HepG2 (cell line): ENCODE data around the gene STK40. TPM values are rescaled to one million over a fixed set of nuclear protein-coding genes. Genes with fewer than 3 reads are reported as not detected.

Source experiments
- DR1 ChIP-seq: sonication (generic); formaldehyde crosslinking; IDR thresholded peaks from 2 replicates; pipeline ENCODE4 v1.8.0; 2021; ENCODE audit warnings: mild to moderate bottlenecking, missing genetic modification reagents, inconsistent platforms
- ELF3 ChIP-seq: IDR thresholded peaks from 2 replicates; pipeline ENCODE4 v1.6.1; 2016; ENCODE audit warnings: missing genetic modification reagents, missing compliant biosample characterization
- ERF ChIP-seq: IDR thresholded peaks from 2 replicates; pipeline ENCODE4 v1.6.1; 2018; ENCODE audit warnings: missing biosample characterization, missing genetic modification reagents
- ETV5 ChIP-seq: IDR thresholded peaks from 2 replicates; pipeline ENCODE4 v1.6.1; 2018; ENCODE audit warnings: missing biosample characterization, missing genetic modification reagents, inconsistent platforms, borderline replicate concordance
- HOXA3 ChIP-seq: sonication (generic); formaldehyde crosslinking; IDR thresholded peaks from 2 replicates; pipeline ENCODE4 v1.5.0; 2020; ENCODE audit warnings: missing genetic modification reagents
- MXD4 ChIP-seq: IDR thresholded peaks from 2 replicates; pipeline ENCODE4 v1.6.1; 2016; ENCODE audit warnings: mild to moderate bottlenecking, missing biosample characterization, missing genetic modification reagents
- NFE2 ChIP-seq: sonication (generic); formaldehyde crosslinking; IDR thresholded peaks from 2 replicates; pipeline ENCODE4 v1.4.0; 2020; ENCODE audit warnings: missing genetic modification reagents
- NR2C2 ChIP-seq: sonication (generic); formaldehyde crosslinking; IDR thresholded peaks from 2 replicates; pipeline ENCODE4 v1.4.0; 2020; ENCODE audit warnings: missing genetic modification reagents, mild to moderate bottlenecking, moderate library complexity, borderline replicate concordance
- PAXIP1 ChIP-seq: sonication (generic); formaldehyde crosslinking; conservative IDR thresholded peaks from 2 replicates; pipeline ENCODE4 v1.4.0; 2020; ENCODE audit warnings: mild to moderate bottlenecking, missing genetic modification reagents, moderate library complexity
- RARG ChIP-seq: sonication (generic); formaldehyde crosslinking; IDR thresholded peaks from 2 replicates; pipeline ENCODE4 v1.4.0; 2020; ENCODE audit warnings: low read depth, mild to moderate bottlenecking, missing genetic modification reagents
- RFXANK ChIP-seq: IDR thresholded peaks from 2 replicates; pipeline ENCODE4 v1.6.1; 2016
- SAP130 ChIP-seq: IDR thresholded peaks from 2 replicates; pipeline ENCODE4 v1.6.1; 2016; ENCODE audit warnings: low read depth
- SMYD3 ChIP-seq: sonication (generic); formaldehyde crosslinking; IDR thresholded peaks from 2 replicates; pipeline ENCODE4 v1.8.1; 2023; ENCODE audit warnings: mild to moderate bottlenecking, missing genetic modification reagents
- SPEN ChIP-seq: sonication (generic); formaldehyde crosslinking; IDR thresholded peaks from 2 replicates; pipeline ENCODE4 v1.5.1; 2020; ENCODE audit warnings: low read depth, mild to moderate bottlenecking, missing genetic modification reagents
- STAT6 ChIP-seq: sonication (generic); formaldehyde crosslinking; IDR thresholded peaks from 2 replicates; pipeline ENCODE4 v1.4.0; 2020; ENCODE audit warnings: missing genetic modification reagents, mild to moderate bottlenecking, borderline replicate concordance
- ZBTB33 ChIP-seq: sonication (generic); formaldehyde crosslinking; IDR thresholded peaks from 2 replicates; pipeline ENCODE4 v1.4.0; 2020; ENCODE audit warnings: missing genetic modification reagents
- ZEB1 ChIP-seq: IDR thresholded peaks from 2 replicates; pipeline ENCODE4 v1.6.1; 2012; ENCODE audit warnings: mild to moderate bottlenecking, low read depth, inconsistent platforms; ENCODE audit not compliant: insufficient replicate concordance
- ZNF468 ChIP-seq: sonication (generic); formaldehyde crosslinking; IDR thresholded peaks from 2 replicates; pipeline ENCODE4 v1.8.0; 2022; ENCODE audit warnings: mild to moderate bottlenecking, moderate library complexity, missing genetic modification reagents
- polyA plus RNA-seq, 8 experiments: library from polyadenylated mRNA; depleted of rRNA in 3 of 8; stranded (reverse) in 7 of 8; unstranded in 1 of 8; fragments of >200 nt; fragmentation: Illumina TruSeq in 4 of 8; extraction: Trizol in 4 of 8; gene quantifications; 2 replicates each; pipeline versions ENCODE4 v1.2.1 to v1.2.3, GENCODE V29; 2011 to 2016; ENCODE audit warnings: low read depth in 4 of 8, missing spikeins in 1 of 8, mixed read lengths in 1 of 8; ENCODE audit not compliant: insufficient read depth in 1 of 8
- total RNA-seq, 5 experiments: library from RNA; depleted of rRNA; stranded (reverse); fragments of >200 nt; fragmentation: Illumina TruSeq; extraction: Trizol; gene quantifications; 2 replicates each; pipeline ENCODE4 v1.2.3, GENCODE V29; 2016; ENCODE audit warnings: low read depth in 1 of 5
- TF ChIP-seq, protein P1 (sequence below): fragments of 450-650 bp; IDR thresholded peaks from 2 replicates; pipeline ENCODE4 v1.6.1; 2017; ENCODE audit warnings: mild to moderate bottlenecking

The STK40 gene
- total and polyA plus RNA-seq, 2 of the 13 experiments (the other 11 are each of a cell fraction or from before 2014, with no cell fraction given), result 33.8 to 35.1 TPM

- TF ChIP-seq HOXA3 (CRISPR knock-in tag), result no peak
- TF ChIP-seq, protein P1, sequence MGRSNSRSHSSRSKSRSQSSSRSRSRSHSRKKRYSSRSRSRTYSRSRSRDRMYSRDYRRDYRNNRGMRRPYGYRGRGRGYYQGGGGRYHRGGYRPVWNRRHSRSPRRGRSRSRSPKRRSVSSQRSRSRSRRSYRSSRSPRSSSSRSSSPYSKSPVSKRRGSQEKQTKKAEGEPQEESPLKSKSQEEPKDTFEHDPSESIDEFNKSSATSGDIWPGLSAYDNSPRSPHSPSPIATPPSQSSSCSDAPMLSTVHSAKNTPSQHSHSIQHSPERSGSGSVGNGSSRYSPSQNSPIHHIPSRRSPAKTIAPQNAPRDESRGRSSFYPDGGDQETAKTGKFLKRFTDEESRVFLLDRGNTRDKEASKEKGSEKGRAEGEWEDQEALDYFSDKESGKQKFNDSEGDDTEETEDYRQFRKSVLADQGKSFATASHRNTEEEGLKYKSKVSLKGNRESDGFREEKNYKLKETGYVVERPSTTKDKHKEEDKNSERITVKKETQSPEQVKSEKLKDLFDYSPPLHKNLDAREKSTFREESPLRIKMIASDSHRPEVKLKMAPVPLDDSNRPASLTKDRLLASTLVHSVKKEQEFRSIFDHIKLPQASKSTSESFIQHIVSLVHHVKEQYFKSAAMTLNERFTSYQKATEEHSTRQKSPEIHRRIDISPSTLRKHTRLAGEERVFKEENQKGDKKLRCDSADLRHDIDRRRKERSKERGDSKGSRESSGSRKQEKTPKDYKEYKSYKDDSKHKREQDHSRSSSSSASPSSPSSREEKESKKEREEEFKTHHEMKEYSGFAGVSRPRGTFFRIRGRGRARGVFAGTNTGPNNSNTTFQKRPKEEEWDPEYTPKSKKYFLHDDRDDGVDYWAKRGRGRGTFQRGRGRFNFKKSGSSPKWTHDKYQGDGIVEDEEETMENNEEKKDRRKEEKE, result no peak
- no peak for TF ChIP-seq STAT6
- TF ChIP-seq NFE2, result no peak
- TF ChIP-seq SPEN, result 0 out of 2 replicates have a peak, but pooled peaks have one; percentile 42
- peak; percentile 94 for TF ChIP-seq ETV5 (CRISPR knock-in tag)
- TF ChIP-seq RARG (CRISPR knock-in tag), result no peak
- no peak for TF ChIP-seq RFXANK (CRISPR knock-in tag)
- TF ChIP-seq NR2C2 (CRISPR knock-in tag), result no peak
- no peak for TF ChIP-seq DR1 (CRISPR knock-in tag)
- TF ChIP-seq ERF (CRISPR knock-in tag), result 0 out of 2 replicates have a peak, but pooled peaks have one; percentile 38
- peak; percentile 46; the same call in 1 of the 2 replicates for TF ChIP-seq SAP130 (CRISPR knock-in tag)
- no peak for TF ChIP-seq ZNF468
- no peak; the same call in 1 of the 2 replicates for TF ChIP-seq ZBTB33 (CRISPR knock-in tag)
- TF ChIP-seq ELF3 (CRISPR knock-in tag), result peak; percentile 59; the same call in 1 of the 2 replicates
- peak; percentile 93 for TF ChIP-seq PAXIP1
- TF ChIP-seq MXD4 (CRISPR knock-in tag), result 0 out of 2 replicates have a peak, but pooled peaks have one; percentile 36
- TF ChIP-seq ZEB1, result no peak
- TF ChIP-seq SMYD3 (CRISPR knock-in tag), result no peak
Measured at GRCh38 chr1:36352125-36352909, 33.4 kb downstream of the STK40 start (continued).
